NOMO-1 treated with dmso at 0.1 percent for 144 hours (cell line): ENCODE results near the gene TXNDC15.

ENCODE experiments used
- DNase-seq: peaks from one replicate; lab custom pipeline; 2025; ENCODE audit not compliant: unreplicated experiment; lab: John Stamatoyannopoulos, UW

TXNDC15 gene

DNA sequence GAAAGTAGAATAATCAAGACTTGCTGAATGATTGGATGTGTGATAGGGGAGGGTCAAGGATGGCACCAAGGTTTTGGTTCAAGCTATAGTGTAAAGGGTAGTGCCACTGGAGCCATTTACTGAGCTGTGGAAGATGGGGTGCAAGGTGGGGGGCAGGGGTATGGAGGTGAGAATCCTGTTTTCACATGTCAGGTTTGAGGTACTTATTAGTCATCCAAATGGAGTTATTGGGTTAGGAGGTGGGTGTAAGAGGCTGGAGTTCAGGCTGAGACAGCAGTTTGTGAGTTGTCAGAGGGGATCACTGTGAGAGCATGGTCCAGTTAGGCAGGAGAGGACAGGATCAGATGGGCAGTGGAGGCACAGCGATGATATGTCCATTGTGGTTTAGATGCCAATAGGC lies 39.6 kb downstream of the TXNDC15 start:
- DNase-seq: no peak

DNA sequence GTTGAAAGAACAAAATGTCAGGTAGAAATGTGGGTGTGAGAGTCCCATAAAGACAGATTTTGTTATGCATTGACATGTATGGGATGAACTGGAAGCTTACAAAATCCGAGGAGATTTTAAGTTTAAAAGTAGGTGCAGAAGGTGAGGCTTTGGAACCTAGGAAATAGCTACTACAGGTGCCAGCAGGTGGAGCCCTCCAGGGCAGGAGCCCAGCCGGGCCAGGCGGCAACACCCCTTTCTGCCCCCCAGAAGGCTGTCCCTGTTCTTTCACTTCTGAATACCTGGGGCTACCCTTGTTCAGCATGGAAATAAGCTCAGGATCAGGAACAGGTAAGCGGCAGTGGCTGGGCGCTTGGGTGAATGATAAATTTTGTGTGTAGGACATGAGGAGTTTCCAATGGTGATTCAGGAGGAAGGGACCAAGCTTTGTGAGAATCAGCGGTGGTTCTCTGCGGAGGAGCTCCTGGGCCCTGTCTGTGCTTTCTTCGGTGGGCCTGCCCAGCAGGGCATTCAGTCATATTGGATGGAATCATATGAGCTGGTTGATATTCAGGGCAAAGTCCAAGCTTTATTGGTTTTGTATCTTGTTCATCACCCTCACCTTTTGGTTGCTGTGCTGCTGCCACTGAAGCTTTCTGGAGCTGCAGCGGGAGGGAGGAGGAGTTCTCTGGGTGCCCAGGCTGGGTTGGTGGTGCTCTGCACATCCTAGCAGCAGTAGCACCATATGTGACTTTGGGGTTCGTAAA lies 43.1 kb downstream of the TXNDC15 start:
- no peak for DNase-seq

GRCh38 chr5:134918861-134919260 lies 44.7 kb downstream of the TXNDC15 start:
- DNase-seq: no peak

DNA sequence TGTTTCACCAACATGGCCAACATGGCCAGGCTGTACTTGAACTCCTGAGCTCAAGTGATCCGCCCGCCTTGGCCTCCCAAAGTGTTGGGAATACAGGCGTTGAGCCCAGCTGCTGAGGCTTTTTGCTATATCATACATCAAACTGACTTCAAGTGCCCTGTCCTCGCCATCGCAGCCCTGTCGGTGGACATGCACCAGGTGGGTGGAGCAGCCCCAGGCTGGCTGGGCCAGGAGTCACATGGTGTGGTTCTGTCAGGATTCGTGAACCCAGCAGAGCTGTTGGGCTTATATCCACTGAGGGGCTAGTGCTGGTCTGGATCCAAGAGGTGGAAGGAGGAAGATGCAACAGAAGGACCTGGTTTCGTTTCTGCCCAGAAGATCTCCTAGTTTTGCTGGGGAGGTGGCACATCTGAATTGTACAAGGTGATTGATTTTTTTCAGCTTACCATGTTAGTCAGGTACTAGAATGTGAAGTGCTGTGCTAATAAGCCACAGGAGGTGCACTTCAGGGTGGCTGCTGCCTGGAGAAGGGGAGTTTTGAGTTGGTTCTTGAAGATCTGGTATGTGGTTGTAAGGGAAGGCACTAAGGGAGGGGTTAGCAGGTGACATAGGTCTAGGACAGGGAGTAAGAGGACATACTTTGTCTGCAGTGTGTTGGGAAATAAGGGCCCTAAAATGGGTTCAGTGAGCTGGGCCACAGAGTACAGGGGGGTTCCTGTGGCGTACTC lies 46.8 kb downstream of the TXNDC15 start:
- no peak for DNase-seq

GRCh38 chr5:134932508-134932907 lies 58.3 kb downstream of the TXNDC15 start:
- DNase-seq: no peak

DNA sequence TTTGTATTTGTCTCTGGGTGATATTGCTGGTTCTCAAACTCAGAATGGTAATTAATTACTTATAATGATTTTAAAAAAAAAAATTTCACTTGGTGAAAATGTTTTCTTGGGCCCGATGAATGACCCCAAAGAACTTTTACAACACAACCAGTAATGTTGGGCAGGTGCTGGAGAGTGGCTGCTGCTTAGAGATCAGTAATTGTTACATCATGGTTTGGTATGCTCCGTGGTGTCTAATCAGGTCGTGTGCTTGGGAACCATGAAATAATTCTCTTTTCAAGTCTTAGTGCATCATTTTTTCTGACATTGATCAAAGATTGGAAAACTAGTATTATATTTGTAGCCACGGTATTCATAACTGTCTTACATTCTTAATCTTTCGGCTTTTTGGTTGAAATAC lies 60.0 kb downstream of the TXNDC15 start:
- no peak for DNase-seq

GRCh38 chr5:134935711-134936602 lies 61.8 kb downstream of the TXNDC15 start:
- no peak for DNase-seq

- no peak for DNase-seq
Observed at GRCh38 chr5:134937526-134937925, 63.4 kb downstream of the TXNDC15 start.

GRCh38 chr5:134938030-134938429 lies 63.9 kb downstream of the TXNDC15 start:
- DNase-seq: no peak

DNA sequence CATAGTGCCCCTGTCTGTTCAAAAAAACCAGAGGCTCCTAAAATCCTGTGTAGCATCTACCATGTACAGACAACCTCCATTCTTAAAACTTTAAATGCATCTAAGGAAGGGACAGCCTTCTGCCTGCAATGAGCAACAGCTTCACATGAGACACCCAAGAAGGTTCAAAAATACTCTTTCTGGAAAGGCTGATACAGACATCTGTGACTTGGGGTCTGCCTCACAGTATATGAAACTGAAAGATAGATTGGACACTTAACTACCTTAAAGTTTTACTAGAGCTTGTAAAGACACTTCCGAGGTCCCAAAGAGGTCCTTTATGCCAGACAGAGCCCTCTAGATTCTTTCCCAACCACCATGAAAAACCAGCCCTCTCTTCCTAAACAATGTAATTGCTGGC lies 65.3 kb downstream of the TXNDC15 start:
- no peak for DNase-seq

DNA sequence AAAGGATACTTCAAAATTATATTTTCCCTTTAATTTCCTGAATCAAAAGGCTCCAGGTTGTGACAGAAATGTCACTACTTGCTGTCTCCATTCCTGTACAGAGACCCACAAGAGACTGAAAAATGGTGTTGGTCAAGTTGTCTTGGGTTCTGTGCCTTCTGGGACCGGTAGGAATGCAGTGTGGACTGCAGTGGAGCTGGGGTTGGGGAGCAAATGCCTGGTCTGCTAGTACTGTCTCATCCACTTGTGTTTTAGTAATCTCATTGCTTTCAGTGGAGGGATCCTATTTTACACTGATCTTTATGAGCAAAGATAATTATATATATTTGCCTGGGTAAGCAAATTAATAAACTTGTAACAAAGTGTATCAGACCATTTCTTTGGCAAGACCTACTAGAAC lies 69.4 kb downstream of the TXNDC15 start:
- no peak for DNase-seq

- DNase-seq: no peak
Observed at GRCh38 chr5:134944630-134945029, 70.5 kb downstream of the TXNDC15 start.

DNA sequence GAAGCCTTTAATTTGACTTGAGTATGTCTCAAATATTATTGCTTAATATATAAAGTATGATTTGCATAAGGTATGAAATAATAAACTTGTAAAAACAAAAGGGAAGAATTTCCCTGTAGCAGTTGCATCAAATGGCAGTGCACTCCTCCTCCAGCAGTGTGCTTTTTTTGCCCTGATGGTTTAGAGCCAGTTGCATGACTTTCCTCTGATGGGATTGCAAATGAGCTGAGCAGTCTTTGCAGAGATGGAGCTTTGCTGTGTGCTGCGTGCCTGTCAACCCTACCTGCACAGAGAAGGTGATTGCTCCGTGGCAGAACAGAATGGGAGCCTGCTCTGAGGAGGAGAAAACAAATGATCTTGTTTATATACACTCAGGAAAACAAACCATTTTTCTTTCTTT lies 70.9 kb downstream of the TXNDC15 start:
- DNase-seq: no peak

DNA sequence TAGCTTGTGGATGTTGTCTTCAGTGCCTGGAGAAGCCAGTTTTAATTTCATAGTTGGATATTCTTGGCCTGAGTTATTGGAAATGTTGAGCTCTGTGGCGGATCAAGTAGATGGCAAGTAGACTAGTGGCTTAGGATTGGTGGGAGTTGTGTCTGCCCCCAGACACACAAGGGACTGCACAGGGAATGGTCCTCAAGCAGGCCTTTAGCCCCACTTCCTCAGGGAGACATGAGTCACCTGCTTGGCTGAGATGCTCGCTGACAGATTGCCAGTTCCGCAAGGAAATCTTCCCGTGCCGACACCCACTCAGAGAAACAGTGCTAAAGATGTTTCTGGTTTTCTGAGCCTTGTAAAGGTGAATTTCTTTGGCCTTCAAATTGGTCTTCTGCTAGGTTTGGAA lies 74.7 kb downstream of the TXNDC15 start:
- DNase-seq: no peak

GRCh38 chr5:134949316-134949715 lies 75.1 kb downstream of the TXNDC15 start:
- no peak for DNase-seq
